Measurements from ENCODE around the gene NINJ2.
"Not testable (repeated sequence)": the region's sequence is repeated elsewhere in the genome, so short reads cannot be mapped to it uniquely, and the experiment has no call there.

Gene NINJ2

DNA sequence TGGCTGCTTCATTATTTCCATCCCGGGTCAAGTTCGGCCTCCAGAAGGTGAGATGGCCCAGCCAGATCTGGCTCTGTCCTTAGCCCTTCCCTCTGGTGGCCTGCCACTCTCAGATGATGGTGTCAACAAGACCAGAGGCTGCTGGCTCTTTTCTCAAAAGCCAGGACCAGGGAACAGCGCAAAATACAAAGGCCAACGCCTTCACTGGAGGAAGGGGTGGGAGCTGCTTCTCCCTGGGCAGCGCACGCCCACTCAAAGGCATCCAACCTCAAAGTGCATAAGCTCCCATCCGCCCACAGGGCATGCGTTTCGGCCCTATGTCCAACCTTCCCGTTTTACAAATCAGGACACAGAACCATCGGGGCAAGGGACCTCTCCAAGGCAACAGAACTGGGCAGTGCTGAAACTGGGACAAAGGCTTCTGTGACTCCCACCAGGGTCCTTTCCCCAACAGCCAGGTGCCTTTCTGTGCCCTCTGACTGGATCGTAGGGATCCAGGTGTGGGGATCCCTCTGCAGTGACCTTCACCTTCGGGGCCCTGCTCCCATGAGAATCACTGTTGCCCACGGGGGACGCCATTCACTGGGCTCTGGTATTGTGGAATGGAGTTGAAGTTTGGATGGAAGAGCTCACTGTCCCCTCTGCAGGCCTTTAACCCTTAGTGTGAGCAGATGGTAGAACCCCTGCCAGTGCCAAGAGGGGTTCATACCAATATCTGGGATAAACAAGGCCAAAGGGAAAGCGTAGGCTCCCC lies 76.8 kb downstream of the NINJ2 start:
- no peak for DNase-seq (ENCODE audit: low read depth)

DNA sequence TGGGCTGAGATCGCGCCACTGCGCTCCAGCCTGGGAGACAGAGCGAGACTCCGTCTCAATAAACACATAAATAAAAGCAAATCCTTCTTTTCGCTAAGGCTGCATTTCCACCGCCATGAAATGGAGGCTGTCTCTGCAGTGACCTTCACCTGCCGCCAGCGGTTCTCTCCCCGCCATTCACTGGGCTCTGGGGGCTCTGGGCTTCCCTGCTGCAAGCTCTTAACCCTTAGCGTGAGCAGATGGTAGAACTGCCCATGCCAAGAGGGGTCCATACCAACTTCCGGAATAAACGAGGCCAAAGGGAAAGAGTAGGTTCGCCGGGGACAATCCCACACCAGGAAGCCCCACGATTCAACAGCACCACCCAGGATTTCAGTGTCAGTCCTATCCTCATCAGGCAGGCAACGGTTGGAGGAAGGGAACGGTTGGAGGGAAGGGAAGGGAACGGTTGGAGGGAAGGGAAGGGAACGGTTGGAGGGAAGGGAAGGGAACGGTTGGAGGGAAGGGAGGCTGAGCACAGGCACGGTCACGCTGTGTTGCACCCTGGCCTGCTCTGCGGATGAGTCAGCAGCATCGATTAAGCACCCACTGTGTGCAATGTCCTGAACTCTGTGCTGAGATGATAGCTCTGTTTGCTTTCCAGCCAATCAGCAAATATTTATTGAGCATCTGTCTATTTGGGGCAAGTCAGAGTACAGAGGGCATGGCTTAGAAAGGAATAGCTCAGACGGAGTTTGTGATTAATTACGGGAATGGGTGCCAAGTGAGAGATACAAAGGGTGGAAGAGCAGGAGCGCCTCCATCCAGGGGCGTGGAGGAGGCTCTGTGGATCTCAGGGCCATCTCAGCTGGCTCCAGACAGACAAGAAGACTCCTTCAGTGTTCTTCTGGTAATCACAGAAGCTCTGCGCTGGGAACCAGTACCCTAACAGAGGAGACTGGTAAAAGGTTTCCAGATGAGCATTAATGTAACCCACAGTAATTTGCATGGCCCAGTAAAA lies 77.9 kb downstream of the NINJ2 start:
- DNase-seq (ENCODE audit: low read depth) = no peak

DNA sequence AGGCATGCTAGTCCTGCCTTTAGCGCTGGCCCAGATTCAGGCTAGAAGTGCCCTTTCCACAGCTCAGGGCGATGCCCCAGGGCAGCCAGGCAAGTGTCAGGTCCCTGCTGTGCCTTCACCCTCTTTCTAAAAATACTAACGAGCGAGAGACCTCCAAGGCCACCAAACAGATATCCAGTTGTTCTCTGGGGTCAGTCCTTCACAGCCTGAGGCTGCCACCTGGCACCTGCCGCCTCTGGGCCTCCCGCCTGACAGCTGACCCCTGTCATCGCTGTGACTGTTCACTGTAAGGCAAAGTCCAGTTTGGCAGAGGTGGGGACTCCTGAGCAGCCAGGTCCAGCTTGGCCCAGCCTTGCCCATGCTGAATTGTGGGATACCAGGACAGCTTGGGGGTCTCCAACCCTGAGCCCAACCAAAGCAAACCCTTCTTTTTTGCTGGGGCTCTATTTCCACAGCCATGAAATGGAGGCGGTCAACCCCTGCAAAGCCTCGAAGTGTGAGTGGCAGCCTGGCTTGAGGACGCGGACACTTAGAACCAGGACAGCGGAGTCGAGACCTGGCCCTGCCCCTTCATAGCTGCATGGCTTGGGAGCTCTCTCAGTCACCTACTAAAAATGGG lies 79.9 kb downstream of the NINJ2 start:
- DNase-seq (ENCODE audit: low read depth) = no peak

DNA sequence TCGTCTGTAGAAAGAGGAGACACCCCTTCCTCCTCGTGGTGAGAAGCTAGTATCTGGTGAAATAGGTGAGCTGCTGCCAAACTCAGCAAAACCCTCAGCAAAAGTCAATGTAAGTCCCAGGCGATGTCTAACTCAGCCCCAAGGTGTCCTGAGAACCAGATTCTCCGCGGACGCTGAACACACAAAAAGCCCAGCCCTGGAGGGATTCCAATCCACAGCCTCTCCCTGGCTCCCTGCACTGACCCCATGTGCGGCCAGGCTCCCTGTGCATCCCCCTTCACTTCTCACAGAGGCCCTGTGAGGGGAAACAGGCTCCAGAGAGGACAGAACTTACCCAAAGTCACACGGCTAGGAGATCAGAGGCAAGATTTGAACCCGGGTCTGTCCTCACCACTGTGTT lies 81.5 kb downstream of the NINJ2 start:
- DNase-seq (ENCODE audit: low read depth) = no peak

DNA sequence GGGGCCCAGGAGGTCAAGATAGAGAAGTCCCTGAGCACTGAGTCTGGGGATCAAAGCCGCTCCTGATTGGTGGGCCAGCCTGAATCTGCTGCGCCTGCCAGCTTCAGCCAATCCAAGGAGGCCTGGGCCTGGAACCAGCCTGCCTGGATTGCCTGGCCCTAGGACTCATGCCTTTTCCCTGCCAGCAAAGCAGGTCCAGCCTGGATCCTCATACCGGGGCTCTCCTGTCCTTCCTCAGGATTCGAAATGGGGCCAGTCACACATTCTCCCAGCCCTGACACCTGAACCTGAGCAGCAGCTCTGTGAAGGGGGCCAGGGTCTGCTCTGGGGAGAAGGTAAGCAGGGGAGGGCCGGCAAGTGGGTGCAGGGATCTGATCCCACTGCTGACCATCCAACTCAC lies 81.9 kb downstream of the NINJ2 start:
- DNase-seq (ENCODE audit: low read depth) = no peak

DNA sequence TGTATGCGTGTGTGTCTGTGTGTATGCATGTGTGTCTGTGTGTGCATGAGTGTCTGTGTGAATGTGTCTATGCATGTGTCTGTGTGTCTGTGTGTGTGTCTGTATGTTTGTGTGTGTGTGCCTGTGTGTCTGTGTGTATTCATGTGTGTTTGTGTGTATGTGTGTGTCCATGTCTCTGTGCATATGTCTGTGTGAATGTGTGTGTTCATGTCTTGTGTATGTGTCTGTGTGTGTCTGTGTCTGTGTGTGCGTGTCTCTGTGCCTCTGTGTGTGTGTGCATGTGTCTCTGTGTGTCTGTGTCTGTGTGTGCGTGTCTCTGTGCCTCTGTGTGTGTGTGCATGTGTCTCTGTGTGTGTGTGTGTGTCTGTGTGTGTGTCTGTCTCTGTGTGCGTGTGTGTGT lies 82.4 kb downstream of the NINJ2 start:
- DNase-seq (ENCODE audit: low read depth) = no peak

DNA sequence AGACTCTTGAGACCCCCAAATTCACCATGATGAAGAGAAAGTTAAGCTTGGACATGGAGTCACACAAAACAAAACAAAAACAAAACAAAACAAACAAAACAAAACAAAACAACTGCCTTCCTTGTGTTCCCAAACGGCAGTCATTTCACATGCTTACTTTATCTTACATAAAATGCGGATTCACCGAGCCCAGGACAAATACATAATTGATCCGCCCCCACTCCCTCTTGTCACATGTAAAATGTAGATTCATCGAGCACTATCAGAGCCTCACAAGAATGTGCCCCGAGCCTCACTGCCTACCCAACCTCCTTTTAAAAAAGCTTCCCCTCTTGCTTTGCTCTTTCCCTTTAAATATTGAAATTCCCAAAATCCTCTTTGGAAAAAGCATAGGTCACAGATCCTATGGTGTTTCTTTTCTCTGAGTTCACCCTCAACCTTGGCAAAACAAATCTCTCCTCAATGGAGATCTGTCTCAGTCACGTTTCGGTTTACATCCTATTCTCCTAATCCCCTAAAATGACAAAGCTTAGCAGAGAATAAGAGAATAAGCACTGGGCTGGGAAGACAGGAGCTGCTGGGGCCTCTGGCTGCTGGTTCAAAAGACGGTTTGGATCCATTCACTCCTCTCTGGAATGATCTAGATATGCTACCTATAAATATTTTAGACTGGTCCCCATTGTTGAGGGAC lies 83.7 kb downstream of the NINJ2 start:
- no peak for DNase-seq (ENCODE audit: low read depth)

DNA sequence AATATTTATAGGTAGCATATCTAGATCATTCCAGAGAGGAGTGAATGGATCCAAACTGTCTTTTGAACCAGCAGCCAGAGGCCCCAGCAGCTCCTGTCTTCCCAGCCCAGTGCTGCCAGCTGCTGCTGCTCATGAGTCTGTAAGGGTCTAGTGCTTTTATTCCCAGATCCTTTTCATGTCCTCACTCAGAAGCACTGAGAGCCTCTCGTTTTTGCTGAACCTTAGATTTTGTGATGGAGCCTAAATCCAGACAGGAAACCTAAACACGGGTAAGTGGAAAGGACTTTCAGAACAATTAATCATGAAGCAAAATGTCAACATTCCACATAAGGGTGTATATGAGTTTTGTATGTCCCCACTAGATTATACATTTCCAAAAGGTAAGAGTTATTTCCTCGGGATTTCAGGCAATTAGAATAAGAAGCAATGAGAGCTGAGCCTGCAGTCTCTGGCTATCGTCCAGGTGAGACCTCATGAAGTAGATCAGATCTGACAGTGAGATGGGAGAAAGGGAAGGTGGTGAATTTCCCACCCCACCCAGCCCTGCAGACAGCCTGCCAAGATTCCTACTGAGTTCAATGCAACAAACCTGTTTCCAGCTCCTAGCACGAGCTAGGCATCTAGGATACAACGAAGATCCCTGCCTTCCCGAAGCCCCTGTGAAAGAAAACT lies 84.4 kb downstream of the NINJ2 start:
- DNase-seq (ENCODE audit: low read depth) = no peak

DNA sequence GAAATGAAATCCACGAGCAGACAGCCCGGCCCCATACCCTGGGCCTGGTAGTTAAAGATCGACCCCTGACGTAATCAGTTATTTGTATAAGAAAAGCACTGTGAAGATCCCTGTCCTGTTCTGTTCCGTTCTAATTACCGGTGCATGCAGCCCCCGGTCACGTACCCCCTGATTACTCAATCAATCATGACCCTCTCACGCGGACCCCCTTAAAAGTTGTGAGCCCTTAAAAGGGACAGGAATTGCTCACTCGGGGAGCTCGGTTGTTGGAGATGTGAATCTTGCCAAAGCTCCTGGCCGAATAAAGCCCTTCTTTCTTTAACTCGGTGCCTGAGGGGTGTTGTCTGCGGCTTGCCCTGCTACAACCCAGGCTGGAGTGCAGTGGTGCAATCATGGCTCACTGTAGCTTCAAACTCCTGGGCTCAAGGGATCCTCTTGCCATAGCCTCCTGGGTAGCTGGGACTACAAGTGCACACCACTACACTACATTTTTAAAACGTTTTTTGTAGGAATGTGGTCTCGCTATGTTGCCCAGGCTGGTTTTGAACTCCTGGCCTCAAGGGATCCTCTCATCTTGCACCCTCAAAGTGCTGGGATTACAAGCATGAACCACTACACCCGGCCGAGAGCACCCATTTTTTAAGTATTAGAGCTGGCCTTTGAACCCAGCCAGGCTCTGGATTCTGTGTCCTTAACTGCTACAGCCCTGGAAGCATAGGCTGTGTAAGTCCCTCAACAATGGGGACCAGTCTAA lies 85.1 kb downstream of the NINJ2 start:
- not testable (repeated sequence) for DNase-seq (ENCODE audit: low read depth)

DNA sequence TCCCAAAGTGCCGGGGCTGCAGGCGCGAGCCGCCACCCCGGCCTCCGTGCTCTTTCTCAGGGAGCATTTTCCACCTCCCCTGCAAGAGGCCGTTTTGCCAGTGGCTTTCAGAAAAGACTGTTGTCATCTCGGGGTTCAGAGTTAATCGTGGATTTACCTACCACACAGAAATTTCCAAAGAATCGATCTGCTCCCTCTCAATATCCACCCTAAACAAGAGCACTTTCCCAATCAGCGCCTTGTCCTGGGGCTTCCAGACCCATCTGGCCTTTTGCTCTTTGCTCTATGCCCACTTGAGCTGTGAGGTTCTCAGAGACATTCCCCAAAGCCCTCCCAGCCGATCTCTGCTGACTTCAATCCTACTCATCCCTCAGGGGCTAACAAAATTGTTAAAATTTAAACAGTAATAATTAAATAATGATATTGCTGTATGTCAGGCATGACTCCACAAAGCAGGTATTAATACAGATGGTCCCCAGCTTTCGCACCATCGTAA lies 86.6 kb downstream of the NINJ2 start:
- DNase-seq (ENCODE audit: low read depth) = no peak

DNA sequence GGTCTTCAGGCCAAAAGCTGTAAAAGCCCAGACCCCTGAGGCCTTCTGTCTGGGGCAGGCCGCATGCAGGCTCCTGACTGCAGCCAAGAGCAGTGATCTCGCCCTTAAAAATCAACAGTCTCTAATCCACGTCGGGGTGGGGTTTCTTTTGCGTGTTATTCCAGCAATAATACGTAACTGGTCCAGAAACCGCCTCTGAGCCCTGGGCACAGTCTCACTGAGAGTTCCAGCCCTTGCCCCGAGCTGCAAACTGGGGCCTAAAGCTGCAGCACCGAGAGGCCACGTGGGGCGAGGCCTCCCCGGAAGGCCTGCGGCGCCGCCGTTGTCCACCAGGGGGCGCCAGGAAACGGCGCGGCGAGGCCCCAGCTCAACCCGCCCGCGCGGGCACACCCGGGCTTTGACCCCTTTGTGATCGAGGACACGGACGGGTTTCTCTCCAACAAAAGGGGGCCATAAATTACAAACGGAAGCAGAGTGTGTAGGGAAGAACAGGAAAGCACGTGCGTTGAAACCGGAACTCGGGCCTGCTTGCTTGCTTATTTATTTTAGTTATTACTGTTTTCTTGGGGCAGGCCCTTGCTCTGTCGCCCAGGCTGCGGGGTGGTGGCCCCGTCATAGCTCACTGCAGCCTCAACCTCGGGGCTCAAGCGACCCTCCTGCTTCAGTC lies 87.2 kb downstream of the NINJ2 start:
- peak; percentile 74 for DNase-seq (ENCODE audit: low read depth)

DNA sequence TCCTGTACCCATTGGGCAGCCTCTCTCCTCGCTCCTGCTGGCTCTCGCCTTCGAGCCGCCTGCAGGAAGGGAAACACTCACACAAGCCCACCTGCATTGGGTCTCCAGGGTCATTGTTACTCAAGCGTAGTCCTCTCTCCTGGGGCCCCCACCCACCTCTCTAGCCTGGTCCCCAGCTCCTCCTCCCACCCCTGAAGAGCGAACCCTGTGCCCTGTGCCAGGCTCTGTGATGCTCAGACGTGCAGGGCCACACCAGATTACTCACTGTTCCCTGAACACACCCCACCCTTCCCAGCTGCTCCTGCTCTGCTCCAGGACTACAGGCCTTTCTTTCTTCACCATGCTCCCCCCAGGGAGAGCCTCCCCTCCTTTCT lies 88.1 kb downstream of the NINJ2 start:
- DNase-seq (ENCODE audit: low read depth) = no peak

DNA sequence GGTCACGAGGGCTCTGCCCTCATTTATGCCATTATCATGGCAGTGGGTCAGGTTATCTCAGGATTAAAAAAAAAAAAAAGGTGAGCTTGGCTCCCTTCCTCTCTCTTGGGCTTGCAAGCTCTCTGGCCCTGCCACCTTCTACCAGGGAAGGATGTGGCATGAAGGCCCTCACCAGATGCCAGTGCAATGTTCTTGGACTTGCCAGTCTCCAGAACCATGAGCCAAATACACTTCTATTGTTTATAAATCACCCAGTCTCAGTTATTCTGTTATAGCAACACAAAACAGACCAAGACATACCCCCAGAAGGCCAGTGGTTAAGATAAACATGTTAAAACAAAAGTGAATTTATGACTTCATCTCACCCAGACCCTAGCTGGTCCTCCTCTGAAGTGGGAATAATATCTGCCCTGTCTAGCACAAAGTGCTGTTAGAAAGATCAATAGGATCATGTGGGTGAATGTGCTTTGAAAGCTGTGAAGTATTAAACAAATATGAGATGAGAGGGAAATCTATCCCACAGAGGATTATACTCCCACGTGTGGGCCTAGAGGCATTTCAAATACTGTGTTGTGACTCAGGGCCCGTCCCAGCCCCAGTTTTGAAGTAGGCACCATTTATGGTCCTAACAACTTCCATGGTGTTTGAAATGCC lies 88.6 kb downstream of the NINJ2 start:
- no peak for DNase-seq (ENCODE audit: low read depth)

DNA sequence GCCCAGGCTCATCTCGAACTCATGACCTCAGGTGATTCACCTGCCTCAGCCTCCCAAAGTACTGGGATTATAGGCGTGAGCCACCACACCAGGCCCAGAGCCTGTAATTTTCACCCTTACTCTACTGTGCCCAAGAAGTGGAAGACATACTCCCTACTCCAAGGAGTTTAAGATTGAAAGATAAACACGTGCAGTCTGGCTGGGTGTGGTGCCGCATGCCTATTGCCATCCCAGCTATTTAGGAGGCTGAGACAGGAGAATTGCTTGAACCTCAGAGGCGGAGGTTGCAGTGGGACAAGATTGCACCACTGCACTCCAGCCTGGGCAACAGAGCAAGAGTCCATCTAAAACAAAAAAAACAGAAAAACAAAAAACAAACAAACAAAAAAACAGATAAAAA lies 90.0 kb downstream of the NINJ2 start:
- DNase-seq (ENCODE audit: low read depth) = no peak

DNA sequence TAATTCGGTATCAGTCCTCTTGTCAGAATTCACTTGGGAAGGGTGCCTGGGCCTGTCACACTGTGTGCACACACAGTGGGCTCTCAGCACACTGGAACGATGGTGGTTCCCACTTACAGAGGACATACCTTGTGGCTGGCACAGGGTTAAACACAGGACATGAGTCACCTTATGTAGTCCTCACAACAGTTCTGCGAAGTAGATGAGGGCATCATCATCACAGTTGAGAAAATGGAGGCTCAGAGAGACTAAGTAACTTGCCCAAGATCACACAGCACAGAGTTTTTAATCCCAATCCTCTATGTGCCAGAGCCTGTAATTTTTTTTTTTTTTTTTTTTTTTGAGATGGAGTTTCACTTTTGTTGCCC lies 90.7 kb downstream of the NINJ2 start:
- no peak for DNase-seq (ENCODE audit: low read depth)

DNA sequence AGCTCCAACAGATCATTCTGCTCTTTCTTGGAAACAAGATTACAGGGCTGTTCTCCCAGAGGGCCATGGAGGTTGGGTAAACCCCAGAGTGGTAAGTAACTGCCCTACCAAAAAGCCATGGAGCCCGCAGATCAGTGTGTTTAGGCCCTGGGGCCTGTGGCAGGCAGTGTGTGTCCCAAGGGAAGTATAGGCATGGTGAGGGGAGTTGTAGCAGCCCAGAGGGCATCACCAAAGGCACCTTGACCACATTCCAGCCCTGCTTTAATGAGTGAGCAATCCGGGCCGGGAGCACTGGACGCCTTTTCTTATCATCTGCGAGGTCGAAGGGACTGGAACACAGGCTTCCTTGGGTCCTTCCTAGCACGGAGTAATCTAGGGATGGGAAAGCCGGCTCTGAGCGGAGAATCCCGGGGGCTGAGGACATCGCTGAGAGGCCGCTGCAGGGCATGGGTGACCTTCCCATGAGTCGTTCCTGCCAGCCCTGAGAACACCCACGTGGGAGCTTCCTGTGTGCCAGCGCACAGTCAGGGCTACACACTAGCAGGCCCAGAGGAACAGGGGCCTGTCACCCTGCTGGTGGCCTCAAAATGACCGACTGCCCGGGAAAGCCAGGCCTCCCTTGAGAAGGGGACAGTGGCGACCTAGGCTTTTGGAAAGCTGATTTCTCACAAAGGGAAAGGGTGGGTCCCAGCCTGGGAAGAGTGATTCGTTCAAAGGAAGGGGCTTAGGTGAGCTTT lies 91.3 kb downstream of the NINJ2 start:
- DNase-seq (ENCODE audit: low read depth) = no peak

DNA sequence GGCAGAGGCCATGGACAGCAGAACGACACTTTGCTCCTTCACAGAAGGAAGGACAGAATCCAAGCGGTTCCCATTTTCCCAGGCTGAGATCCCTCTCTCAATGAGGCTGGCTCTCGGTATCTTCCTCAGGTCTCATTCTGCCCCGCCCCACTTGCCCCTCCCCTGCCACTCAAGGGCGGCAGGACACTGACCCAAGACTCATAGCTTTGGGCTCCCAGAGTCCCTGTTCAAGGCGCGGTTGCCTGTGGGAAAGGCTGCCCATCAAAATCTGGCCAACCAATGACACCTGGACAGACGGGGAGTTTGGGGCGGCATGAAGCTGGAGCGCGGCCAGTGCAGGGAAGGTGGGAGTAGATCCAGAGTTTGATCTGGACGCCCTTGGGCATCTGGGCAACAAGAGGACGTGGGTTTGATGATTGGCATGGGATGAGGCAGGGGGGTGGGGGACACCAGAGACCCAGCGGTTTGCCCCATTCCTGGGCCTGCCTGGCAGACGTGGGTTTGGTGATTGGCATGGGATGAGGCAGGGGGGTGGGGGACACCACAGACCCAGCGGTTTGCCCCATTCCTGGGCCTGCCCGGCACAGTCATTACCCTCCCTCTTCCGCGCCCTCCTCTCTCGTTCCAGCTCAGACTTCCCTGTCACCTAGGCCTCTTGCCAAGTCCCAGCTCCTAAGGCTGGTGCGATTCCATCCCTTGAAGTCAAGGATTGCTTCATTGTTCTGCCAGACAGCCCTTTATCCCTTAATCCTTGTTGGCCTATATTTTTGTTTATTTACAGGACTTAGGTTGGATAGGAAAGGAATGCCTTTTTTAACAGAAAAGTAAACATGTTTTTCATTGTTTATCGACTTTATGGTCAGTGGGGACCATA lies 92.1 kb downstream of the NINJ2 start:
- no peak for DNase-seq (ENCODE audit: low read depth)

DNA sequence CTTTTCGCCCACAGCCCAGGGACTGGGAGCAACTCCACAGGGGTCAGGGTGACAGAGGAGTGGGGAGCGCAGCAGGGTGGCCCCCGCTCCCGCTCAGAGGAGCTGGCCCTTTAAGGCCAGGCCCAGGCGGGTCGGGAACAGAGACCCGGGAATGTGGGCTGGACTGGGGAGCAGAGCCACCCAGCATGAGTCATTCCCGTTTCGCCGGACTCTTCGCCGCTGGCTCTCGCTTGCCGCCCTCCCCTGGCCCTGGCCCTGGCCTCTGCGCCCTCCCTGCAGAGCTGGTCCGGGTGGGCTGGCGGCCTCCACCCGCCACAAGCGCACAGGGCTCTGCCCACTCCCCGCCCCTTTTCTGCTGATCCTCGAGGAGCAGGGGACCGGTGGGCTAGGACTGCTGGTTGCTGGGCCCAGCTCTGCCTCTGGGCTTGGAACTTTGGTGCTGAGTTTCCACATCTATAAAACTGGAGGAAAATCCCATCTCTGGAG lies 92.8 kb downstream of the NINJ2 start:
- DNase-seq (ENCODE audit: low read depth) = no peak

All from stimulated activated CD4-positive, alpha-beta T cell treated with anti-CD3 and anti-CD28 coated beads, Interleukin-2, amount 100 ng/mL, for 4 hours (primary cell).